PC-3 (cell line): ENCODE data around the gene HOOK1. TPM values are rescaled to one million over a fixed set of nuclear protein-coding genes. Genes with fewer than 3 reads are reported as not detected.
A peak's percentile ranks its signal among the peaks of the same experiment; 100 is the strongest.

Experiments used
- ATAC-seq: fragments of 200-7000 bp; cut with Tn5 transposase; 2 replicates; pipeline ENCODE4 v1.9.1; 2020; ENCODE audit warnings: mild to moderate bottlenecking, moderate library complexity
- BruUV-seq: library from RNA; stranded (reverse); fragments of 400-500 nt; replicated peaks from 2 replicates; lab custom pipeline; 2021; lab: Mats Ljungman, UMichigan
- CTCF ChIA-PET: fragments of 300-600 bp; sonication (Branson Sonifier 250); formaldehyde crosslinking; loops from one replicate; lab custom pipeline; 2022; ENCODE audit warnings: antibody characterized with exemption; lab: Charles Lee
- POLR2A ChIA-PET: fragments of 300-600 bp; sonication (Branson Sonifier 250); formaldehyde crosslinking; loops from one replicate; lab custom pipeline; 2022; ENCODE audit warnings: antibody characterized with exemption; ENCODE audit not compliant: unreplicated experiment; lab: Charles Lee
- DNase-seq: peaks from one replicate; pipeline ENCODE4 v3.0.0-alpha.2; 2015
- H2AFZ ChIP-seq: fragments of 300-600 bp; sonication (generic); 2 replicates; pipeline ENCODE4 v1.6.0; 2016; ENCODE audit warnings: antibody characterized with exemption, low read length
- H3F3A ChIP-seq: fragments of 300-600 bp; sonication (generic); one replicate; pipeline ENCODE4 v1.6.0; 2017; ENCODE audit warnings: antibody characterized with exemption, low read length, control low read depth, mild to moderate bottlenecking; ENCODE audit not compliant: unreplicated experiment
- H3K27ac ChIP-seq: fragments of 300-600 bp; sonication (generic); 2 replicates; pipeline ENCODE4 v1.5.1; 2016; ENCODE audit warnings: mild to moderate bottlenecking, low read length
- H3K27me3 ChIP-seq: fragments of 300-600 bp; sonication (generic); 2 replicates; pipeline ENCODE4 v1.6.1; 2016; ENCODE audit warnings: low read length, mixed read lengths
- H3K36me3 ChIP-seq: fragments of 300-600 bp; sonication (generic); 2 replicates; pipeline ENCODE4 v1.6.1; 2016; ENCODE audit warnings: low read depth, mixed run types, low read length, mixed read lengths
- H3K4me1 ChIP-seq: fragments of 300-600 bp; sonication (generic); 2 replicates; pipeline ENCODE4 v1.5.1; 2016; ENCODE audit warnings: low read length; ENCODE audit not compliant: insufficient read depth
- H3K4me2 ChIP-seq: fragments of 300-600 bp; sonication (generic); 2 replicates; pipeline ENCODE4 v1.6.0; 2016; ENCODE audit warnings: low read length
- H3K4me3 ChIP-seq: fragments of 300-600 bp; sonication (generic); 2 replicates; pipeline ENCODE4 v1.5.1; 2016; ENCODE audit warnings: mild to moderate bottlenecking, low read length, mixed read lengths
- H3K79me2 ChIP-seq: fragments of 300-600 bp; sonication (generic); 2 replicates; pipeline ENCODE4 v1.6.1; 2017; ENCODE audit warnings: low read length, mixed read lengths
- H3K9ac ChIP-seq: fragments of 300-600 bp; sonication (generic); 2 replicates; pipeline ENCODE4 v1.6.0; 2016; ENCODE audit warnings: mild to moderate bottlenecking, low read length
- H3K9me2 ChIP-seq: fragments of 300-600 bp; sonication (generic); replicated peaks from 2 replicates; pipeline ENCODE4 v1.6.1; 2016; ENCODE audit warnings: mixed run types, low read length, mixed read lengths
- H3K9me3 ChIP-seq: fragments of 300-600 bp; sonication (generic); 2 replicates; pipeline ENCODE4 v1.6.1; 2016; ENCODE audit warnings: low read length, mixed read lengths
- H4K20me1 ChIP-seq: fragments of 300-600 bp; sonication (generic); 2 replicates; pipeline ENCODE4 v1.6.1; 2016; ENCODE audit warnings: low read length, mixed read lengths
- CTCF ChIP-seq: fragments of 300-600 bp; sonication (generic); conservative IDR thresholded peaks from 2 replicates; pipeline ENCODE4 v1.5.1; 2017; ENCODE audit warnings: antibody characterized with exemption, low read depth, mild to moderate bottlenecking, low read length
- EZH2 ChIP-seq: fragments of 300-600 bp; sonication (generic); IDR thresholded peaks from one replicate; pipeline ENCODE4 v1.6.1; 2017; ENCODE audit warnings: antibody characterized with exemption, mild to moderate bottlenecking, low read length; ENCODE audit not compliant: unreplicated experiment
- EZH2phosphoT487 ChIP-seq: fragments of 300-600 bp; sonication (generic); IDR thresholded peaks from 2 replicates; pipeline ENCODE4 v1.6.1; 2018; ENCODE audit warnings: mild to moderate bottlenecking, antibody characterized with exemption, low read length, borderline replicate concordance
- intact Hi-C: fragments of 100-400 bp; cut with micrococcal nuclease; formaldehyde crosslinking; loops from 2 replicates; pipeline ENCODE4 v1.9.0; 2023
- total RNA-seq: library from RNA; depleted of rRNA; stranded (reverse); fragments of >200 nt; gene quantifications from 2 replicates; pipeline ENCODE4 v1.2.3, GENCODE V29; 2014

HOOK1 gene
- total RNA-seq, 1 experiment from 2014 or later = 5.0 TPM

- no TSS peak for BruUV-seq
- DNase-seq = no peak
- intact Hi-C loops = no loop called here
- no peaks in the 10 kb centered on the region for H3K36me3 ChIP-seq
- no peaks in the 10 kb centered on the region for H3K9me3 ChIP-seq
- no peak overlapping the region for H3K4me2 ChIP-seq
- H3K27me3 ChIP-seq = 0 out of 2 replicates have a peak, but pooled peaks cover 4% of the 10 kb centered on the region
- H4K20me1 ChIP-seq = no peaks in the 10 kb centered on the region
- no peaks in the 10 kb centered on the region for H3K9me2 ChIP-seq
- no peak overlapping the region for H3K9ac ChIP-seq
- no peaks in the 10 kb centered on the region for H3F3A ChIP-seq
- TF ChIP-seq CTCF (no peak), EZH2phosphoT487 (no peak), EZH2 (no peak)
- H3K27ac ChIP-seq = no peak overlapping the region
- ChIA-PET POLR2A (no interaction called here), CTCF (no interaction called here)
- no peaks in the 10 kb centered on the region for H3K4me1 ChIP-seq
- H3K4me3 ChIP-seq = no peak overlapping the region
- no peak overlapping the region for H2AFZ ChIP-seq
- ATAC-seq = no peak
- H3K79me2 ChIP-seq = no peaks in the 10 kb centered on the region
Observed at GRCh38 chr1:59877108-59877682, 62.4 kb downstream of the HOOK1 start.

GRCh38 chr1:59878370-59878769, 63.6 kb downstream of the HOOK1 start:
- Histone ChIP-seq H2AFZ (no peak overlapping the region), H3K4me1 (no peaks in the 10 kb centered on the region), H3K4me3 (no peak overlapping the region), H3K79me2 (no peaks in the 10 kb centered on the region), H3K27me3 (0 out of 2 replicates have a peak, but pooled peaks cover 4% of the 10 kb centered on the region), H3K9ac (no peak overlapping the region), H4K20me1 (no peaks in the 10 kb centered on the region), H3K27ac (no peak overlapping the region), H3F3A (no peaks in the 10 kb centered on the region), H3K9me3 (no peaks in the 10 kb centered on the region), H3K4me2 (no peak overlapping the region), H3K36me3 (no peaks in the 10 kb centered on the region), H3K9me2 (no peaks in the 10 kb centered on the region)
- ATAC-seq (no peak), DNase-seq (no peak)
- POLR2A ChIA-PET = no interaction called here
- no TSS peak for BruUV-seq
- TF ChIP-seq EZH2phosphoT487 = no peak
- TF ChIP-seq CTCF = no peak
- TF ChIP-seq EZH2 = no peak
- CTCF ChIA-PET = interaction anchor here (1.2 kb wide), 1 partner anchor 69 kb away, joined by 8 read pairs; no protein-coding TSS in a partner anchor
- intact Hi-C loops = no loop called here

- Histone ChIP-seq H3K9ac (no peak overlapping the region), H4K20me1 (no peaks in the 10 kb centered on the region), H3K27ac (no peak overlapping the region), H3K9me3 (no peaks in the 10 kb centered on the region), H3K4me2 (no peak overlapping the region), H3K9me2 (no peaks in the 10 kb centered on the region), H3K4me3 (no peak overlapping the region), H3K27me3 (0 out of 2 replicates have a peak, but pooled peaks cover 4% of the 10 kb centered on the region), H3K79me2 (no peaks in the 10 kb centered on the region), H3F3A (no peaks in the 10 kb centered on the region), H3K4me1 (no peaks in the 10 kb centered on the region), H2AFZ (no peak overlapping the region), H3K36me3 (no peaks in the 10 kb centered on the region)
- CTCF ChIA-PET = no interaction called here
- no TSS peak for BruUV-seq
- ATAC-seq = peak; percentile 85
- intact Hi-C loops = loop anchor here (1.0 kb wide), 1 partner anchor 68 kb away; no protein-coding TSS in a partner anchor
- TF ChIP-seq EZH2 (no peak), CTCF (peak; percentile 76)
- peak; percentile 69 for DNase-seq
- POLR2A ChIA-PET = no interaction called here
Observed at GRCh38 chr1:59879574-59879973, 64.8 kb downstream of the HOOK1 start.
